Measurements from ENCODE around the gene SOCS1. TPM values are rescaled to one million over a fixed set of nuclear protein-coding genes. Genes with fewer than 3 reads are reported as not detected.

SOCS1 gene
- total and polyA plus RNA-seq, 9 of the 15 experiments (the other 6 are each of a cell fraction or from before 2014, with no cell fraction given): 0.04 to 7.5 (median 2.3) TPM

GRCh38 chr16:11254913-11255736, 879 bp downstream of the SOCS1 start (continued):
- TF ChIP-seq THRB (CRISPR knock-in tag; conservative IDR thresholded peaks at IDR 0.05): no peak
- TF ChIP-seq CREB1 (IDR thresholded peaks at IDR 0.05): peak; percentile 26
- peak; percentile 86 for TF ChIP-seq CREB1 (CRISPR knock-in tag; IDR thresholded peaks at IDR 0.05)
- no peak for TF ChIP-seq PML (IDR thresholded peaks at IDR 0.05; ENCODE audit: low read length)
- TF ChIP-seq PHB2 (IDR thresholded peaks at IDR 0.05; ENCODE audit: low read depth): no peak
- no peak for TF ChIP-seq CCAR2 (IDR thresholded peaks at IDR 0.05; ENCODE audit: low read depth, low read length)
- no peak for TF ChIP-seq ADNP (tag; IDR thresholded peaks at IDR 0.05)
- no peak for TF ChIP-seq CHD7 (IDR thresholded peaks at IDR 0.05; ENCODE audit: low read depth, low read length)
- peak; percentile 87 for TF ChIP-seq STAG1 (CRISPR knock-in tag; IDR thresholded peaks at IDR 0.05; ENCODE audit: borderline replicate concordance)
- TF ChIP-seq SIX5 (IDR thresholded peaks at IDR 0.05; ENCODE audit: borderline replicate concordance in 1 of 2, insufficient read depth in 1 of 2, low read depth in 1 of 2, low read length in 2 of 2): no peak
- no peak for TF ChIP-seq SMAD1 (IDR thresholded peaks at IDR 0.05; ENCODE audit: low read depth, low read length, partially characterized antibody)
- TF ChIP-seq NR2C1 (IDR thresholded peaks at IDR 0.05): no peak
- TF ChIP-seq NR2C1 (tag; IDR thresholded peaks at IDR 0.05): no peak

Data from K562 (cell line).